Heart left ventricle (tissue), 13 donors: ENCODE measurements around the gene ISG20L2.

Experiments
- POLR2A ChIP-seq, 2 donors: fragments of 450-650 bp; IDR thresholded peaks; one replicate each; pipeline ENCODE4 v1.6.1; 2017; ENCODE audit warnings: antibody characterized with exemption in 2 of 2, mild to moderate bottlenecking in 2 of 2, moderate library complexity in 2 of 2
- TF ChIP-seq, protein P1 (sequence below), 12 donors: fragments of 200-600 bp; sonication (generic) in 4 of 12; IDR thresholded peaks; one replicate each; pipeline versions ENCODE4 v1.5.0 to v1.8.0; 2018 to 2022; ENCODE audit warnings: antibody characterized with exemption in 12 of 12, mild to moderate bottlenecking in 5 of 12
- donor health status: ischemic (EF 13 %, LVEDD 7.1; RV severe dilation, severe dysfunction).
- donor health status: DM: no; HTN: yes; CAD: no.
- donor health status: DM: no; HTN: no; CAD: no.
- donor health status: ischemic (EF 25% LVEDD 6.9; RV normal size, moderate dysfunction).
- donor health status: ischemic (EF 25% LVEDD 5.7; RV mildly dilated, moderate dysfunction).
- donor health status: ischemic (EF 35%, LVEDD 5.7; RV mildly dilated, moderate dysfunction).
- donor health status: nonischemic (EF 11% LVEDD 7.7; RV severe dilation, severe dysfunction).
- donor health status: DM: yes; HTN: yes; CAD: no.
- donor health status: PGD.
- donor health status: ischemic (EF 29% LVEDD 5.4; RV normal size, mild dysfunction).
- donor health status: nonischemic (EF 23%, LVEDD 6.1; RV moderate dilation, normal function).

DNA sequence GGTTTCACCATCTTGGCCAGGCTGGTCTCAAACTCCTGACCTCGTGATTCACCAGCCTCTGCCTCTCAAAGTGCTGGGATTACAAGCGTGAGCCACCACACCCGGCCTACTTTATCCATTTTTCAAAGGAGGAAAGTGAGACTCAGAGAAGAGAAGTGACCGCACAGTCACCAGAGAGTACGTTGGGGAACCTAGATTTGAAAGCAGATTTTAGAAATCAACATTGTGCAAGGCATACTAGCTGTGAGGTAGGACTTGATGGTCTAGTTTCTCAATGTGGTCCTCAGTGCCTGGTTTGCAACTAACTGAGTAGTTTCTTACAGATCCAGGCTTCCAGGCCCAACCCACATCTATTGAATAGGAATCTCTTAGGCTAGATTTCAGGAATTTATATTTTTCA, 37.1 kb upstream of the ISG20L2 start:
- TF ChIP-seq, protein P1, sequence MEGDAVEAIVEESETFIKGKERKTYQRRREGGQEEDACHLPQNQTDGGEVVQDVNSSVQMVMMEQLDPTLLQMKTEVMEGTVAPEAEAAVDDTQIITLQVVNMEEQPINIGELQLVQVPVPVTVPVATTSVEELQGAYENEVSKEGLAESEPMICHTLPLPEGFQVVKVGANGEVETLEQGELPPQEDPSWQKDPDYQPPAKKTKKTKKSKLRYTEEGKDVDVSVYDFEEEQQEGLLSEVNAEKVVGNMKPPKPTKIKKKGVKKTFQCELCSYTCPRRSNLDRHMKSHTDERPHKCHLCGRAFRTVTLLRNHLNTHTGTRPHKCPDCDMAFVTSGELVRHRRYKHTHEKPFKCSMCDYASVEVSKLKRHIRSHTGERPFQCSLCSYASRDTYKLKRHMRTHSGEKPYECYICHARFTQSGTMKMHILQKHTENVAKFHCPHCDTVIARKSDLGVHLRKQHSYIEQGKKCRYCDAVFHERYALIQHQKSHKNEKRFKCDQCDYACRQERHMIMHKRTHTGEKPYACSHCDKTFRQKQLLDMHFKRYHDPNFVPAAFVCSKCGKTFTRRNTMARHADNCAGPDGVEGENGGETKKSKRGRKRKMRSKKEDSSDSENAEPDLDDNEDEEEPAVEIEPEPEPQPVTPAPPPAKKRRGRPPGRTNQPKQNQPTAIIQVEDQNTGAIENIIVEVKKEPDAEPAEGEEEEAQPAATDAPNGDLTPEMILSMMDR (IDR thresholded peaks at IDR 0.05), result no peak
- TF ChIP-seq POLR2A (IDR thresholded peaks at IDR 0.05), result no peak
